Stimulated activated CD8-positive, alpha-beta memory T cell treated with anti-CD3 and anti-CD28 coated beads, Interleukin-7, amount 100 ng/mL, for 4 hours (primary cell): Measurements from ENCODE around the gene BRICD5.
"Not testable (repeated sequence)": the region's sequence is repeated elsewhere in the genome, so short reads cannot be mapped to it uniquely, and the experiment has no call there.

Experiments
- DNase-seq, 2 donors: peaks; one replicate each; pipeline ENCODE4 v3.0.0-alpha.2; 2020; ENCODE audit warnings: low read depth in 2 of 2

Gene BRICD5

DNA sequence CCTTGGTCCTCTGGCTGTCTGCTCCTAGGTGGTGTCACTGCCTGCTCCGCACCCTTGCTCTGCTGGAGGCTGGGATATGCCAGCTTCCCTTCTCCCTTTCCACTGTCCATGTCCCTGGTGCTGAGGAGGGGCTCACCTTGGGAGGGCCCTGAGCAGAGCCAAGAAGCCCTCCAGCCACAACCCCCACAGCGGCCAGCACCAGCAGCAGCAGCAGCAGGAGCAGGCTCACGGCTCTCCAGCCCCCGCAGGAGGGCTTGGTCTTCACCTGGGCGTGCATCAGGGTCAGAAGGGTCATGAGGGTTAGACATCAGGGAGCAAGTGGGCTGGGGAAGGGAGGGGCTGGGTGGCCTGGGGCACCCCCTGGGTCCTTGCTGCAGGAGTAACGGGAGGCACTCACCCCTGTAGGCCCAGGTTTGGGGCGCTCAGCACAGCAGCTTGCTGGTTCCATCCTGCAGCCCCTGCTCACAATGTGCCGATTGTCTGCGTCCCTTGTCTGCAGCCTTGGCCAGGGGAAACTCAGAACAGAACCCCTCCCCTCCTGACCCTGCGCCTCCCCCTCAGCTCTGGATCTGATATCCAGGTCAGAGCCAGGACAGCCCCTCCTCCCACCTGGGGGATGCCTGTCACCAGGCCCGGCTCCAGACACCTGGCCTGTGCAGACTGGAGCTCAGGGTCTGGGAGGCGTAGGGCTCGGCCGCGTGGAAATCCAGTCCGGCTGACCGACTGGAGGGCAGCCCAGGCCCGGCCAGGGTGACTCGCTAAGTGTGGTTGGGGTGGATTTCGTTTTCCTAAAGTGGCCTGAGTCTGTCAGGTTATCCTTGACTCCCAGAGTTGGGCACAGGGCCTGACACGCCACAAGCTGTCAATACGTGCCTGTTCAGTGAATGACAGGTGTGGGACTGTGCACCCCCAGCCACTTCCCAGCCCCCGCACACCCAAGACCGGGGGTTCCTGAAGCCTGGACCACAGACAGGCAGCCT, at the start of gene BRICD5:
Gene BRICD5, minus strand, starts transcription at position 478 of the 980 bp plus-strand sequence. Its CDS starts 30 bp downstream, at position 448.
- DNase-seq = no peak

DNA sequence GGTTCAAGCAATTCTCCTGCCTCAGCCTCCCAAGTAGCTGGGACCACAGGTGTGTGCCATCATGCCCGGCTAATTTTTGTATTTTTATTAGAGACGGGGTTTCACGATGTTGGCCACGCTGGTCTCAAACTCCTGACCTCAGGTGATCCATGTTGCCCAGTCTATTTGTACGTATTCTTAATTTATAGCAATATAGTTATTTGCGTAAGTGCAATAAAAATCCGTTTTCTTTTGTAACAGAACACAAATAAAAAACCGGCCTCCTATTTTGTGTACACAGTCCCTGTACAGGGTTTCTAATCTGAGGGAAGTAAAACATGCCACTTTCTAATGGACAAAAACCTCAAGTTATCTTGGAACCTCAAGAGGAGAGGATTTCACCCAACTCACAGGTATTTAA, 49.6 kb upstream of the BRICD5 start:
- DNase-seq = no peak

GRCh38 chr16:2258530-2258929, 47.9 kb upstream of the BRICD5 start:
- not testable (repeated sequence) for DNase-seq

GRCh38 chr16:2257726-2258125, 47.1 kb upstream of the BRICD5 start:
- DNase-seq = no peak

- DNase-seq = no peak
Observed at GRCh38 chr16:2256531-2257140, 46.0 kb upstream of the BRICD5 start.

DNA sequence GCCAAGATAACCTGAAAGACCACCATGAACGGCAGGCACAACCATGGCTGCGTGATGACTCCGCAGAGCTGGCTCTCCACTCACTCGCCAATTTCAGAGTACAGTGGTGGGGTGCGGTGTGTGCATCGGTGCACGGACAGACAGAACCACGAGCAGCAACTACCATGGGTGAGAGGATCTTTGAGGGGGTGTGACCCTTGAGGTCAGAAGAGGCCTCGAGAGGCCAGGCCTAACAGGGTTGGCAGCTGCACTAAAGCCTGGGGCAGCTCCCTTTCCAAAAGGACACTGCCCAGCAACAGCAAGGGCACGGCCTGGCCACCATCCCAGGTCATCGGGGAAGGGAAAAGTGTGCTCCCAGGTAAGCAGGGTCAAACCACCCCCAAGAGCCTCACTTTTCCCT, 42.6 kb upstream of the BRICD5 start:
- DNase-seq = no peak

- no peak for DNase-seq
Observed at GRCh38 chr16:2252806-2253148, 42.1 kb upstream of the BRICD5 start.

GRCh38 chr16:2251296-2252111, 40.8 kb upstream of the BRICD5 start, which contains the start of gene ECI1:
Gene ECI1, minus strand, starts transcription at chr16:2251587. Its CDS starts 21 bp downstream, at chr16:2251566.
- peak; percentile 48 to 76 for DNase-seq

DNA sequence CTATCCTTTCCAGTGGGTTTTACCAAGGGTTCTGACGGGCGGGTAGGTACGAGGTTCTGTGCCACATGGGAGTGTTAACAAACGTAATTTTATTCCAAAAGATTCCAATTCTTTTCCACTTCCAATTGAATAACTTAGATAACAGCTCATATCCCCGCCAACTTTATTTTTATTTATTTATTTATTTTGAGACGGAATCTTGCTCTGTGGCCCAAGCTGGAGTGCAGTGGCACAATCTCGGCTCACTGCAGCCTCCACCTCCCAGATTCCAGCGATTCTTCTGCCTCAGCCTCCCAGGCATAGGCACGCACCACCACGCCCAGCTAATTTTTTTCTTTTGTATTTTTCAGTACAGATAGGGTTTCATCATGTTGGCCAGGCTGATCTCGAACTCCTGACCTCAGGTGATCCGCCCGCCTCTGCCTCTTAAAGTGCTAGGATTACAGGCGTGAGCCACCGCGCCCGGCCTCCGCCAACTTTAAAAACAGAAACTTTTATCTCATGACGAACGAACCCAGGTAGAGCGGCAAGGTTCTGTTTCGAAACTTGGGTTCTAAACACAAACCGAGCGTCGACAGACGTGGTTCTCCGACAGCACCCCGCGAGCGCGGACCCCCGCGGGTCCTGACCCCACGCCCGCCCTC, 40.1 kb upstream of the BRICD5 start:
- DNase-seq = no peak

DNA sequence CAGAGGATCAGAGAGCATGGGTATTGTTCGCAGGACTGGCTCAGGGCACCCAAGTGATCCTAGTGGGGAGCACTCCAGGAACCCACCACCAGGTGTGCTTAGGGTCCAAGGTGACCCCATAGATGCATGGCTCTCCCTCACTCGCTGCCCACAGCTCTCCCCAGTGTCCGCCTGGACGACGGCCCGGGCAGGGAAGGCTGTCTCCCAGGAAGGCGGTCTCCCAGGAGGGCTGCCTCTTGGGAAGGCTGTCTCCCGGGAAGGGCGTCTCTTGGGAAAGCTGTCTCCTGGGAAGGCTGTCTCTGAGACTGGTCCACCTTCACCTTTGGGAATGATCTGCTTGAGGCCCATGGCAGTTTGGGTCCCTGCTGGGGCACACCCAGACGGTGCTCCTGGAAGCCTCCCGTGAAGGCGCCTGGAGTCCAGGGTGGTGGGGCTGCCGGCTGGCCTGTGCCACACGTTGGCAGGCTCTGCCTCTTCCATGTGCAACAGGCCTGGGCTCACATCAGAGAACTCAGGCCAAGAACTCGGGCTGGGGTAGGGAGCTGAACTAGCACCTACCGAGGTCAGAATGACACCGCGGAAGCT, 35.7 kb upstream of the BRICD5 start:
- DNase-seq = no peak

DNA sequence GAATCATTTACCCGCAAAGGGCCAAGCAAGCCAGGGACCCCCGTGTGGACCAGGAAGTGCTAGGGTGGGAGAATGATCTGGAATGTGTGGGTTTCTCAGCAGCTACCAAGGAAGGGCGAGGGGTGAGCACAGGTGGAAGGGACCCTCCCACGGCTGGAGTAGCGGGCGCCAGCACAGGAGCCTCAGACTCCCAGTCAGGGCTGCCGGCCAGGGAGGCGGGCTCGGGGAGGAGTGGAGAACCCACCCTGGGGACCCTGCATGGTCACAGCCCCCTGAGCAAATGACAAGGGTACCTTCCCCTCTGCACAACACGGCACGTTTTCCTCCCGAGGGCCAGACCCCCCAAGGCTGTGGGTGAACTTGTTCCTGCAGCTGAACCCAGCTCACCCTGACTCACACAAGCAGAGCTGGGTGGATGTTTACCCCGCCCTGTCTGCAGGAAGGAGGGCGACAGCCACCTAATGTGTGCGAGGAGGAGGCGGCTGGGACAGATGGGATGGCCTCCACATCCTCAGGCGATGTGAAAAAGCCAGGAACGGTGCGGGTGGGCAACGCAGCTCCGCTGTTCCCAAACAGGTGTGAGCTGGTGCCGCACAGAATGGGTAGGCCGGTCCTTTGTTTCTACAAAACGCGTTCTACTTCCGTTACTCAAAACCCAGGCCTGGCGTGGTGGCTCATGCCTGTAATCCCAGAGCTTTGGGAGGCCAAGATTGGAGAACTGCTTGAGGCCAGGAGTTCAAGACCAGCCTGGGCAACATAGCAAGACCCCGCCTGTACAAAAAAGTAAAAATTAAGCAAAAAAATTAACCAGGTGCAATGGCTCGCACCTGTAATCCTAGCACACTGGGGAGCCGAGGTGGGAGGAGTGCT, 34.5 kb upstream of the BRICD5 start:
- DNase-seq = no peak

DNA sequence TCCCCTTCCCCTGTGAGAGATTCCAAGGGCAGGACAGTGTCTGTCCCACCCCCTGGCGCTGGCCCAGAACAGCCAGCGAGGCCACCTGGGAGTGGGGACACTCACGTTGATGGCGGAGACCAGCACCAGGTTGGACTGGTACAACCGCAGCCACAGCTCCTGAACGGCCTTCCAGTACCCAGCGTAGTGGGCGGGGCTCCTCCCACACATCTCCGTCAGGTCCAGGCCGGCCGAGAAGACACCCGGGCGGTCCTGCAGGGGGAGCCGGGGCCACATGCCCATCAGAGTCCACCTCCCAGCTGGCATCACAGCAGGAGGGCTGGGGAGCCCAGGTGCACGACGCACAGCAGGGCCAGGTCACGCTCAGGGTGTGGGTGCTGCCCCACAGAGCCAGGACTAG, 33.6 kb upstream of the BRICD5 start:
- no peak for DNase-seq

- no peak for DNase-seq
Observed at GRCh38 chr16:2243781-2244180, 33.1 kb upstream of the BRICD5 start.

GRCh38 chr16:2243031-2243528, 32.4 kb upstream of the BRICD5 start:
- no peak for DNase-seq

DNA sequence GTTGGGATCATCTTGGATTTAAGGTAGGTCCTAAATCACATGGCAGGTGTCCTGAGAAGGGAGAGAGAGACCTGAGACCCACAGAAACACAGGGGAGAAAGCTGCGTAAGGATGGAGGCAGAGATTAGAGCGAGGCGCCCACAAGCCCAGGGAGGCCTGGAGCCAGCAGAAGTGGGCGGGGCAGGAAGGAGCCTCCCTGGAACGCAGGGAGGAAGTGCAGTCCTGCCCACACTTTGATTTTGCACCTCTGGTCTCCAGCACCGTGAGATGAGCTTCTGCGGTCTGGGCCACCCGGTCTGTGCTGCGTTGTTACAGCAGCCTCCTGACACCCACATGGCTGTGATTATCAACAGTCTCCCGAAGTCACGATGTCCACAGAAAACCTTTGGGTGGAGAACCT, 31.9 kb upstream of the BRICD5 start:
- DNase-seq = no peak

DNA sequence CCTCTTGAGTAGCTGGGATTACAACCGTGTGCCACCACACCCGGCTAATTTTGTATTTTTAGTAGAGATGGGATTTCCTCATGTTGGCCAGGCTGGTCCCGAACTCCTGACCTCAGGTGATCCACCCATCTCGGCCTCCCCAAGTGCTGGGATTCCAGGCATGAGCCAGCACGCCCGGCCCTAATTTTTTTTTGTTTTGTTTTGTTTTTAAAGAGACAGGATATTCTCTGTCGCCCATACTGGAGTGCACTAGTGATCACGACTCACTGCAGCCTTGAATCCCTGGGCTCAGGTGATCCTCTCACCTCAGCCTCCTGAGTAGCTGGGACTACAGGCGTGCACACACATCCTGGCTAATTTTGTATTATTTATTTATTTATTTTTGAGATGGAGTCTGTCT, 29.7 kb upstream of the BRICD5 start:
- DNase-seq = not testable (repeated sequence)

DNA sequence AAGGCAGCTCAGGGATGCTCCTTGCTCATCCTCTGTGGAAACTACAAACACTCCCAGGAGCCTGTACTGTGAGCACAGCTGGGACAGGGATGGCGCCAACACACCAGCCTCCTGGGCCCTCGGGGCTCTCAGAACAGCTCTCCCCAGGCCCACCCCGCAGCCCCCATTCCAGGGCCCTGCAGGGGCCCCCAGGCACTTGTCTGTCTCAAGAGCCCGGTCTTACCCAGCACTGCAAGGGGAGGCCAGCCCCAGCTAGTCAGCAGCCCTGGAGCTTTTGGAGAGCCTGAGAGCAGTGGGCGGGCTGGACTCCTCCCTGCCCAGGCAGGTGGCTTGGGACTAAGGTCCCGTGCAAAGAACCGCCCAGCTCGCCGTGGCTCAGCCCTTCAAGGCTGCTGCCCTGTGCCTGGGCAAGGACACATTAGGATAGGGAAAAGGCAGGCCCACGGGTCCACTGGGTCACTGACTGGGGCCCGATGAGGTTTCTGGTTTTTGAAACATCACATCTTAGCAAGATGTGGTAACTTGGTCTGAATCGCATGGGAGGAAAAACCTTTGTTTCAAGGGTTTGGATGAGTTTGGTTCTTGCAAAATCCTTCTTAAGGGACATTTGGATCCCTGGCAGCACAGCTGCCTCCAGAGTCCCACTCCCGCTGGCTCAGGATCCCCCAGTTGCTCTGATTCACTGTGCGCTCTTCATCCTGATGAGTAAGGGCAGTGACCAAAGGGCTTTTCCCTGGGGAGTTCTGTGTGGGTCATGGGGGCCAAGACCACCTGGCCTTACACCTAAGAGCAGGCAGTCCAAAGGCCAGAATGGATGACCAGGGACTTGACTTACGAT, 28.4 kb upstream of the BRICD5 start:
- no peak for DNase-seq

GRCh38 chr16:2238150-2238837, 27.6 kb upstream of the BRICD5 start:
- no peak for DNase-seq
